CD4-positive, CD25-positive, alpha-beta regulatory T cell (primary cell): ENCODE data around the gene GSDME. TPM values are rescaled to one million over a fixed set of nuclear protein-coding genes. Genes with fewer than 3 reads are reported as not detected.

Experiments
- ATAC-seq, 2 donors: fragments of 150-1000 bp; cut with Tn5 transposase; one replicate each; pipeline ENCODE4 v1.10.0; 2021; ENCODE audit warnings: low read depth in 2 of 2, moderate number of reproducible peaks in 2 of 2, moderate library complexity in 1 of 2
- DNase-seq, 3 donors: peaks; one replicate each; pipeline versions ENCODE4 v3.0.0 to v3.0.0-alpha.2; 2012 to 2022; ENCODE audit warnings: mixed read lengths in 1 of 3
- H3K27ac ChIP-seq: one replicate; pipeline ENCODE4 v1.7.0; 2013; ENCODE audit warnings: mild to moderate bottlenecking, low read length; ENCODE audit not compliant: insufficient read depth, poor library complexity, severe bottlenecking
- H3K27me3 ChIP-seq: one replicate; pipeline ENCODE4 v1.7.0; 2013; ENCODE audit warnings: low read length; ENCODE audit not compliant: control insufficient read depth, insufficient read depth
- H3K36me3 ChIP-seq: one replicate; pipeline ENCODE4 v1.7.0; 2013; ENCODE audit warnings: mild to moderate bottlenecking, low read length, moderate library complexity; ENCODE audit not compliant: control insufficient read depth, insufficient read depth
- H3K4me1 ChIP-seq: 2 replicates; pipeline ENCODE4 v1.7.0; 2013; ENCODE audit warnings: mild to moderate bottlenecking, low read length; ENCODE audit not compliant: insufficient read depth, control insufficient read depth, poor library complexity, severe bottlenecking
- H3K4me3 ChIP-seq: one replicate; pipeline ENCODE4 v1.7.0; 2013; ENCODE audit warnings: low read depth, mild to moderate bottlenecking, low read length, moderate library complexity
- H3K9me3 ChIP-seq, 2 experiments: 1 replicate in 1 of 2; 2 replicates in 1 of 2; pipeline ENCODE4 v1.7.0; 2013; ENCODE audit warnings: low read length in 2 of 2, mild to moderate bottlenecking in 1 of 2, moderate library complexity in 1 of 2; ENCODE audit not compliant: control insufficient read depth in 2 of 2
- H3K27ac Mint-ChIP-seq, 3 donors: one replicate each; pipeline ENCODE4 v1.8.0; 2020 to 2022; ENCODE audit warnings: mild to moderate bottlenecking in 3 of 3, mixed read lengths in 3 of 3, moderate library complexity in 2 of 3
- H3K27me3 Mint-ChIP-seq: one replicate; pipeline ENCODE4 v1.8.0; 2022; ENCODE audit warnings: mild to moderate bottlenecking, mixed read lengths
- H3K36me3 Mint-ChIP-seq: one replicate; pipeline ENCODE4 v1.8.0; 2020; ENCODE audit warnings: mixed read lengths
- H3K4me1 Mint-ChIP-seq, 4 donors: one replicate each; pipeline ENCODE4 v1.8.0; 2020 to 2022; ENCODE audit warnings: mixed read lengths in 4 of 4, mild to moderate bottlenecking in 1 of 4
- H3K4me3 Mint-ChIP-seq, 4 donors: one replicate each; pipeline ENCODE4 v1.8.0; 2020 to 2022; ENCODE audit warnings: mild to moderate bottlenecking in 4 of 4, mixed read lengths in 4 of 4, moderate library complexity in 3 of 4
- H3K9me3 Mint-ChIP-seq, 7 donors: one replicate each; pipeline ENCODE4 v1.8.0; 2020 to 2022; ENCODE audit warnings: mixed read lengths in 7 of 7, mild to moderate bottlenecking in 3 of 7, moderate library complexity in 2 of 7
- polyA plus RNA-seq, 4 donors: library from polyadenylated mRNA; unstranded; fragments of 300-500 nt; fragmentation: Illumina TruSeq; gene quantifications; one replicate each; pipeline ENCODE4 v1.2.3, GENCODE V29; 2021
- total RNA-seq: library from RNA; stranded (reverse); gene quantifications from one replicate; pipeline ENCODE4 v1.2.3, GENCODE V29; 2022

Gene GSDME
- total and polyA plus RNA-seq, 5 donors from 2014 or later: 0.15 to 0.55 (median 0.38) TPM; not detected in 2

DNA sequence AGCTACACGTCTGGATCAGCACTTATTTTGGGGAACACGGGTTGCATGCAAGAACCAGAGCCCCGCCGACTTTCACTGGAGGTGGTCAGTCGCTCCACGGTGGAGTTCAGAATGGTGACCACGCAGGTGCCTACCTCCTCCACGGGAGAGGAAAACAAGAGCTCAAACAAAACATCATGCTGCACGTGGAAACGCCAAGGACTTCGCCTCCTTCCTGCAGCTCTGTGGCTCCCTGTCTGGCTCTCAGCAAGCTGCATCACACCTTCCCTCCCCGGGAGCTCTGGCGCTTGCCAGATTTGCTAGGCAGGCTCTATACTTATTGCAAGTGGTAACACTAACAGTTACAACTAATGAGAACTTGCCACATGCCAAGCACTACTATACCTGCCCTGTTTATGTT, 26.0 kb downstream of the GSDME start:
- no peaks in the 10 kb centered on the region for H3K9me3 ChIP-seq
- H3K36me3 ChIP-seq: no peaks in the 10 kb centered on the region
- ATAC-seq (no peak), DNase-seq (no peak)
- H3K27me3 ChIP-seq: no peaks in the 10 kb centered on the region
- no peaks in the 10 kb centered on the region for H3K4me1 ChIP-seq
- Mint-ChIP-seq H3K27ac (no peak overlapping the region), H3K9me3 (peaks cover 0 to 12% (median 0%) of the 10 kb centered on the region in 7 donors), H3K4me1 (peaks cover 0 to 12% (median 2%) of the 10 kb centered on the region in 4 donors), H3K27me3 (peaks cover 16% of the 10 kb centered on the region), H3K4me3 (no peak overlapping the region), H3K36me3 (no peaks in the 10 kb centered on the region)
- H3K4me3 ChIP-seq: no peak overlapping the region
- H3K27ac ChIP-seq: no peak overlapping the region

DNA sequence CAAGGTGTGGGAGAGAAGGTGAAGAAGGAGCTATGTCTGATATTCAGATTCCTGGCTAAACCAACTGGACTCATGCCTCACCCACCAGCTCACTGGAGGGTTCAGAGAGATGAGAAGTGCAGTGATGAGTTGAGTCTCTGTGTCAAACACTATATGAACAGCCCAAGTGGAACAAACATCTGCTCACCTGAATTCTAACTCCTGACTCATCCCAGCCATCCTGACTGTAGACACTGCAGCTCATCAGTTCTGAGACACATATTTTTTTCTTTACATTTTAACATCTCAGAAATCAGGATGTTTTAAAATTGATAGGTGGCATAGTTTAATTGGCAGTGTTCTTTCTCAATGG, 27.3 kb downstream of the GSDME start:
- H3K4me1 ChIP-seq: no peaks in the 10 kb centered on the region
- H3K36me3 ChIP-seq: no peaks in the 10 kb centered on the region
- H3K4me3 ChIP-seq: no peak overlapping the region
- no peak overlapping the region for H3K27ac ChIP-seq
- DNase-seq: no peak
- peaks cover 0 to 12% (median 2%) of the 10 kb centered on the region in 4 donors for H3K4me1 Mint-ChIP-seq
- H3K9me3 Mint-ChIP-seq: peaks cover 0 to 6% (median 0%) of the 10 kb centered on the region in 7 donors
- H3K27me3 ChIP-seq: no peaks in the 10 kb centered on the region
- ATAC-seq: no peak
- H3K27me3 Mint-ChIP-seq: peaks cover 18% of the 10 kb centered on the region
- no peak overlapping the region for H3K27ac Mint-ChIP-seq
- no peaks in the 10 kb centered on the region for H3K36me3 Mint-ChIP-seq
- no peak overlapping the region for H3K4me3 Mint-ChIP-seq
- H3K9me3 ChIP-seq: no peaks in the 10 kb centered on the region

DNA sequence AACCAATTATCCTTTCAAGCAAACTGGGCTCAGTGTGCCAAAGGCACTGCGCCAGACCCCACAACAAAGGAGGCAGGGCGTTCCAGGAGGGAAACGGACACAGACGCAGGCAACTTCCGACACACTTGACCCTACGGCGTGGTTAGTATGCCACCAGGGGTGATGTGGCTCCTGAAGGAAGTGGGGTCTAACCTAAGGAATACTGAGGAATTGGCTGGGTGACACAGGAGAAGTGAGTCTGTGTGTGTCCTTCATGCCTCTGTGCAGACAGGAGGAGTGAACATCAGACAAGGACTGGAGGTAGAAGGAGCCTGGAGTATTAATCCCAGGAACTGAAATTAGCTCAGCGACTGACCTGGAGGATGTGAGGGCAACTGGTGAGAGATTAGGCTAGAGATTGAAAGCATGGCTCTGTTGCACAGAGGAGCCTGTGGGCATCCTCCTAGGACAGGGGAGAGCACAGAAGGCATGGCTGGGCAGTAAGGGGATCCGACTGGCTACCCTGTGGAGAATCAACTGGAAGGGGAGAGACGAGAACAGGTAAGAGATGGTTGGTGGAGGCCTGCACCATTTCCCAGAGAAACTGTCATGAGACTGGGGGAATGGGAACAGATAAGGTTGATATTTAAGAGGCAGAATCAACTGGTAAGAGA, 27.8 kb downstream of the GSDME start:
- Mint-ChIP-seq H3K4me3 (no peak overlapping the region), H3K36me3 (no peaks in the 10 kb centered on the region), H3K4me1 (peaks cover 0 to 12% (median 2%) of the 10 kb centered on the region in 4 donors), H3K27me3 (peaks cover 18% of the 10 kb centered on the region), H3K9me3 (peaks cover 0 to 3% (median 0%) of the 10 kb centered on the region in 7 donors), H3K27ac (no peak overlapping the region)
- H3K4me3 ChIP-seq: no peak overlapping the region
- H3K4me1 ChIP-seq: no peaks in the 10 kb centered on the region
- no peak for DNase-seq
- no peak for ATAC-seq
- H3K36me3 ChIP-seq: no peaks in the 10 kb centered on the region
- no peaks in the 10 kb centered on the region for H3K9me3 ChIP-seq
- no peaks in the 10 kb centered on the region for H3K27me3 ChIP-seq
- H3K27ac ChIP-seq: no peak overlapping the region

GRCh38 chr7:24728503-24729364, 28.5 kb downstream of the GSDME start:
- peaks cover 0 to 12% (median 2%) of the 10 kb centered on the region in 4 donors for H3K4me1 Mint-ChIP-seq
- no peak overlapping the region for H3K4me3 Mint-ChIP-seq
- H3K4me3 ChIP-seq: no peak overlapping the region
- H3K4me1 ChIP-seq: no peaks in the 10 kb centered on the region
- ATAC-seq (no peak), DNase-seq (peak in 1 of 3 donors; percentile 10)
- H3K27ac Mint-ChIP-seq: peak overlapping the region in 1 of 3 donors; percentile 13
- H3K9me3 ChIP-seq: no peaks in the 10 kb centered on the region
- peaks cover 0 to 3% (median 0%) of the 10 kb centered on the region in 7 donors for H3K9me3 Mint-ChIP-seq
- H3K27me3 ChIP-seq: no peaks in the 10 kb centered on the region
- H3K27ac ChIP-seq: no peak overlapping the region
- H3K36me3 ChIP-seq: no peaks in the 10 kb centered on the region
- no peaks in the 10 kb centered on the region for H3K36me3 Mint-ChIP-seq
- peaks cover 14% of the 10 kb centered on the region for H3K27me3 Mint-ChIP-seq

DNA sequence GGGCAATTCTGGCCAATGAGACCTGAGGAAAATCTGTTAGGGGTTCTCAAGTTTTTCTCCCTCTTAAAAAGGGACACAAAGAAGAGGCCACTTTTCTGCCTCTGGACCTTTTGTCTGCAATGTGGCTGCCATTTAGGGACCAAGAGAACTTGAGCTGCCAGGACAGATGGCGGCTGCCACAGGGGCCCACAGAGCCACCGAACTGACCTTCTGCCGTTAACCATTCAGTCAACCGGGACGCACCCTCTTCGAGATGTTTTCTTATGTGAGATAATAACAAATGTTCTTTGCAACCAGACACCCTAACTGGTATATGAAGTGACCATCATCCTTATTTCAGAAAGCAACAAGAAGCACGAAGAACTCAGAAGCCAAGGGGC, 29.2 kb downstream of the GSDME start:
- no peak overlapping the region for H3K27ac Mint-ChIP-seq
- DNase-seq: no peak
- H3K4me3 Mint-ChIP-seq: no peak overlapping the region

DNA sequence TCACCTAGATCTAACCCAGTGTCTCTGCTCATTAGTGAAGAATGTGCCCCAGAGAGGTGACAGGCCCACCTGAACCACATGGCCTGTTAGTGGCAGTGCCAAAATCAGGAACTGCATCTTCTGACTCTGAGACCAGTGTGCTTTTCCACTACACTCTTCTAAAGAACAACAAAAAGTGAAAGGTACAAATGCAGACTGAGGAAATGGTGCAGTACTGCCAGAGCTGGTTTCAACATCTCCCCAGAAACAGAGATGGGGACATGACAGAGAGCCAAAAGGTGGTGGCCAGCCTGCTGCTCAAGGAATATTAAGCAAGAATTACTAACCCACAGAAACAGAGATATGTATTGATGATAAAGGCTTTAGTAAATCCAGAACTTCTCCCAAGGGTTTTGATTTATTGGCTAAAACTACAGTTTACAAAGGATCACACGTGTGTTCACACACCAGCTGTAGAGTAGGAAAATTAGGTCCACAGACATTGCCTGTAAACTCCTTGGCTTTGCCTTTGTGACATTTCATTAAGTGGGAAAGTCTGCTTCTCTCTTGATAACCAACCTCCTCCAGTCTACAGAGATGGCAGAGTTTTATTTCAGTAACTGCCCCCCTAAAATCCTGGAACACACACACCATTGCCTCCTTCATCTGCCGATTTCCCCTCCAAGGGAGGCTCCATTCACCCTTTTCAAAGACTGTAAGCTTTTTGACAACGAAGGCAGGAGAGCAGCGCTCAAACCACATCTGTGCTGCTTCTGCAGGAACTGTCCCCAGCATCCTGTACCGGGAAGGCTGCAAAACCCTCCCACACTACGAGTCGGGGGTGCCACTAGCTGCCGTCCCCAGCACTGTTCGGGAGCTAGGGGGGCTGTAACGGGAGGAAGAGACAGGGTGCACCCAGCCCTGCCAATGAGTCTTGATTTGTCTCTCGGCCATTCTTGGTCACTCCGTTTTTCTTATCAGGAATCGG, 29.8 kb downstream of the GSDME start:
- Histone ChIP-seq H3K27ac (no peak overlapping the region), H3K36me3 (no peaks in the 10 kb centered on the region), H3K4me1 (no peaks in the 10 kb centered on the region), H3K4me3 (no peak overlapping the region), H3K9me3 (no peaks in the 10 kb centered on the region), H3K27me3 (no peaks in the 10 kb centered on the region)
- DNase-seq: no peak
- H3K4me3 Mint-ChIP-seq: no peak overlapping the region
- peaks cover 0 to 12% (median 2%) of the 10 kb centered on the region in 4 donors for H3K4me1 Mint-ChIP-seq
- peak overlapping the region in 1 of 3 donors; percentile 2 for H3K27ac Mint-ChIP-seq
- no peaks in the 10 kb centered on the region for H3K36me3 Mint-ChIP-seq
- H3K27me3 Mint-ChIP-seq: peaks cover 14% of the 10 kb centered on the region
- peaks cover 0 to 3% (median 0%) of the 10 kb centered on the region in 7 donors for H3K9me3 Mint-ChIP-seq
- ATAC-seq: no peak

More for the DNA sequence above, 29.2 kb downstream of the GSDME start:
- no peak for ATAC-seq
- H3K27ac ChIP-seq: no peak overlapping the region
- peaks cover 0 to 12% (median 2%) of the 10 kb centered on the region in 4 donors for H3K4me1 Mint-ChIP-seq
- H3K27me3 ChIP-seq: no peaks in the 10 kb centered on the region
- no peaks in the 10 kb centered on the region for H3K4me1 ChIP-seq
- H3K27me3 Mint-ChIP-seq: peaks cover 14% of the 10 kb centered on the region
- no peak overlapping the region for H3K4me3 ChIP-seq
- no peaks in the 10 kb centered on the region for H3K9me3 ChIP-seq
- peaks cover 0 to 3% (median 0%) of the 10 kb centered on the region in 7 donors for H3K9me3 Mint-ChIP-seq
- no peaks in the 10 kb centered on the region for H3K36me3 Mint-ChIP-seq
- no peaks in the 10 kb centered on the region for H3K36me3 ChIP-seq

- ATAC-seq: no peak
- Mint-ChIP-seq H3K9me3 (peaks cover 0 to 3% (median 0%) of the 10 kb centered on the region in 7 donors), H3K36me3 (no peaks in the 10 kb centered on the region), H3K4me3 (no peak overlapping the region), H3K27ac (no peak overlapping the region), H3K27me3 (peaks cover 5% of the 10 kb centered on the region), H3K4me1 (peaks cover 0 to 12% (median 2%) of the 10 kb centered on the region in 4 donors)
- no peak overlapping the region for H3K27ac ChIP-seq
- H3K27me3 ChIP-seq: no peaks in the 10 kb centered on the region
- no peak for DNase-seq
- no peak overlapping the region for H3K4me3 ChIP-seq
- H3K36me3 ChIP-seq: no peaks in the 10 kb centered on the region
- H3K9me3 ChIP-seq: no peaks in the 10 kb centered on the region
- H3K4me1 ChIP-seq: no peaks in the 10 kb centered on the region
Observed at GRCh38 chr7:24725554-24726241, 31.6 kb downstream of the GSDME start.
